Sigmoid colon (tissue), 7 donors: ENCODE measurements around the gene PARP9. TPM values are rescaled to one million over a fixed set of nuclear protein-coding genes. Genes with fewer than 3 reads are reported as not detected.
"Not testable (repeated sequence)": the region's sequence is repeated elsewhere in the genome, so short reads cannot be mapped to it uniquely, and the experiment has no call there.

ENCODE experiments used
- DNase-seq: peaks from one replicate; pipeline ENCODE4 v3.0.0-alpha.2; 2019
- H3K27ac ChIP-seq, 4 donors: fragments of 200-600 bp; sonication (generic); one replicate each; pipeline ENCODE4 v1.5.1; 2016 to 2019; ENCODE audit warnings: mild to moderate bottlenecking in 1 of 4
- H3K27me3 ChIP-seq, 3 donors: fragments of 200-600 bp; sonication (generic); one replicate each; pipeline ENCODE4 v1.5.1; 2019; ENCODE audit warnings: mild to moderate bottlenecking in 1 of 3
- H3K36me3 ChIP-seq, 4 donors: fragments of 200-600 bp; sonication (generic); one replicate each; pipeline ENCODE4 v1.5.1; 2016 to 2019
- H3K4me1 ChIP-seq, 4 donors: fragments of 200-600 bp; sonication (generic); one replicate each; pipeline ENCODE4 v1.5.1; 2017 to 2019
- H3K4me3 ChIP-seq, 4 donors: fragments of 200-600 bp; sonication (generic); one replicate each; pipeline ENCODE4 v1.5.1; 2017 to 2019; ENCODE audit warnings: mild to moderate bottlenecking in 2 of 4, moderate library complexity in 1 of 4
- H3K9me3 ChIP-seq, 4 donors: fragments of 200-600 bp in 3 of 4; sonication (generic) in 3 of 4; one replicate each; pipeline versions ENCODE4 v1.5.1 to v1.6.1; 2013 to 2019
- CTCF ChIP-seq, 4 experiments: fragments of 450-650 bp in 3 of 4; fragments of 200-600 bp in 1 of 4; IDR thresholded peaks; one replicate each; pipeline ENCODE4 v1.5.1; 2016 to 2019; ENCODE audit warnings: antibody characterized with exemption in 4 of 4, mild to moderate bottlenecking in 3 of 4, moderate library complexity in 2 of 4
- EP300 ChIP-seq, 4 donors: sonication (generic); formaldehyde crosslinking; IDR thresholded peaks; one replicate each; pipeline ENCODE4 v1.6.1; 2017; ENCODE audit warnings: antibody characterized with exemption in 4 of 4
- POLR2A ChIP-seq, 2 donors: fragments of 450-650 bp; IDR thresholded peaks; one replicate each; pipeline ENCODE4 v1.6.1; 2016; ENCODE audit warnings: antibody characterized with exemption in 2 of 2, mild to moderate bottlenecking in 2 of 2, moderate library complexity in 2 of 2
- POLR2AphosphoS5 ChIP-seq, 4 donors: sonication (generic); formaldehyde crosslinking; IDR thresholded peaks; one replicate each; pipeline ENCODE4 v1.6.1; 2017; ENCODE audit warnings: antibody characterized with exemption in 4 of 4
- WGBS, 2 donors: extraction: QIAGEN DNeasy Blood & Tissue Kit; methylation state at CpG; one replicate each; pipeline ENCODE4 v1.1.7; 2013; 5-methylcytosine and 5-hydroxymethylcytosine counted together
- intact Hi-C: fragments of 100-400 bp; cut with DNase I; formaldehyde crosslinking; loops from one replicate; pipeline ENCODE4 v1.15.1; 2023
- polyA plus RNA-seq, 3 donors: library from polyadenylated mRNA; stranded (reverse); fragments of 200-250 nt; gene quantifications; one replicate each; pipeline ENCODE4 v1.2.3, GENCODE V29; 2013
- total RNA-seq, 4 donors: library from RNA; depleted of rRNA; stranded (reverse); fragments of >200 nt; gene quantifications; one replicate each; pipeline ENCODE4 v1.1.0, GENCODE V29; 2016
- donor health status: healthy with polysubstance abuse.
- donor health status: Bipolar disorder and iron deficiency.
- donor health status: healthy.

PARP9 gene
- total and polyA plus RNA-seq, 7 donors: 20.4 to 48.4 (median 29.6) TPM

- Histone ChIP-seq H3K9me3 (no peaks in the 10 kb centered on the region), H3K27ac (peak overlapping the region in 2 of 4 donors; percentile 29 to 41), H3K27me3 (no peaks in the 10 kb centered on the region), H3K4me1 (peaks cover 0 to 43% (median 34%) of the 10 kb centered on the region in 4 donors), H3K36me3 (no peaks in the 10 kb centered on the region), H3K4me3 (no peak overlapping the region)
- intact Hi-C loops: no loop called here
- no peak for DNase-seq
- WGBS, 2 donors: 77 to 89% methylated on average over 2 of the region's 2 CpGs
- no peak for TF ChIP-seq POLR2A (IDR thresholded peaks at IDR 0.05)
Measured at GRCh38 chr3:122508135-122508914, 55.8 kb downstream of the PARP9 start.

DNA sequence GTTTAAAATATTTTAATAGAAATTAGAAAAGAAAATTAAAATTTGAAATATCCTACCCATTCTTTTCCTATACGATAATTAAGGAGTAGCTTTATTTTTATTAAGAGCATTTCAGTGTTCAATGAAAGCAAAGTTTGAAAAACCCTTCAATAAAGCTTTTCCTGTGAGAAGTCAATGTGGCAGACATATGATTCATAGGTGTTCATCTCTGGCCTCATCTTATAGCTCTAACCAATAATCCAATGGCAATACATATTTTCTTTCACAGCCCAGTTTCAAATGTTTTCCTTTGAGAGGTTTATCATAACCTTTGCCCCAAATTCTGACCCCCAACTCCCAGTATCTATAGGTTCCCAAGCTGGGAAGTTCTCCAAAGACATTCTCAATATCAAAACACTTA is 57.6 kb downstream of the PARP9 start:
- intact Hi-C loops: no loop called here
- WGBS, 2 donors: 90 to 99% methylated on average over 1 of the region's 1 CpG
- no peaks in the 10 kb centered on the region for H3K36me3 ChIP-seq
- no peak overlapping the region for H3K4me3 ChIP-seq
- peaks cover 0 to 34% (median 19%) of the 10 kb centered on the region in 4 donors for H3K4me1 ChIP-seq
- no peak for DNase-seq
- TF ChIP-seq POLR2AphosphoS5 (IDR thresholded peaks at IDR 0.05) (no peak), POLR2A (IDR thresholded peaks at IDR 0.05) (no peak), EP300 (IDR thresholded peaks at IDR 0.05) (no peak), CTCF (IDR thresholded peaks at IDR 0.05) (no peak)
- H3K27ac ChIP-seq: no peak overlapping the region
- H3K9me3 ChIP-seq: no peaks in the 10 kb centered on the region
- H3K27me3 ChIP-seq: no peaks in the 10 kb centered on the region

GRCh38 chr3:122505676-122506075 is 58.4 kb downstream of the PARP9 start:
- Histone ChIP-seq H3K4me3 (no peak overlapping the region), H3K27ac (no peak overlapping the region), H3K36me3 (no peaks in the 10 kb centered on the region), H3K9me3 (no peaks in the 10 kb centered on the region), H3K27me3 (no peaks in the 10 kb centered on the region), H3K4me1 (peaks cover 0 to 26% (median 14%) of the 10 kb centered on the region in 4 donors)
- DNase-seq: no peak
- intact Hi-C loops: no loop called here
- WGBS, 2 donors: 75 to 82% methylated on average over 2 of the region's 2 CpGs
- TF ChIP-seq POLR2A (IDR thresholded peaks at IDR 0.05) (no peak), POLR2AphosphoS5 (IDR thresholded peaks at IDR 0.05) (no peak), EP300 (IDR thresholded peaks at IDR 0.05) (no peak), CTCF (IDR thresholded peaks at IDR 0.05) (no peak)

- no peaks in the 10 kb centered on the region for H3K9me3 ChIP-seq
- no peaks in the 10 kb centered on the region for H3K27me3 ChIP-seq
- no peaks in the 10 kb centered on the region for H3K36me3 ChIP-seq
- no peak overlapping the region for H3K27ac ChIP-seq
- H3K4me3 ChIP-seq: no peak overlapping the region
- intact Hi-C loops: no loop called here
- TF ChIP-seq CTCF (IDR thresholded peaks at IDR 0.05): no peak
- no peak for TF ChIP-seq POLR2AphosphoS5 (IDR thresholded peaks at IDR 0.05)
- no peak for TF ChIP-seq POLR2A (IDR thresholded peaks at IDR 0.05)
- no peak for TF ChIP-seq EP300 (IDR thresholded peaks at IDR 0.05)
- WGBS, 2 donors: 63 to 91% methylated on average over 2 of the region's 2 CpGs
- peaks cover 0 to 17% (median 11%) of the 10 kb centered on the region in 4 donors for H3K4me1 ChIP-seq
- DNase-seq: no peak
Measured at GRCh38 chr3:122502941-122503340, 61.2 kb downstream of the PARP9 start.

GRCh38 chr3:122502139-122502538 is 62.0 kb downstream of the PARP9 start:
- no peak for TF ChIP-seq POLR2AphosphoS5 (IDR thresholded peaks at IDR 0.05)
- no peak for TF ChIP-seq EP300 (IDR thresholded peaks at IDR 0.05)
- TF ChIP-seq CTCF (IDR thresholded peaks at IDR 0.05): no peak
- TF ChIP-seq POLR2A (IDR thresholded peaks at IDR 0.05): no peak
- no peak for DNase-seq
- 55 to 68% methylated on average over 2 of the region's 2 CpGs for WGBS, 2 donors

DNA sequence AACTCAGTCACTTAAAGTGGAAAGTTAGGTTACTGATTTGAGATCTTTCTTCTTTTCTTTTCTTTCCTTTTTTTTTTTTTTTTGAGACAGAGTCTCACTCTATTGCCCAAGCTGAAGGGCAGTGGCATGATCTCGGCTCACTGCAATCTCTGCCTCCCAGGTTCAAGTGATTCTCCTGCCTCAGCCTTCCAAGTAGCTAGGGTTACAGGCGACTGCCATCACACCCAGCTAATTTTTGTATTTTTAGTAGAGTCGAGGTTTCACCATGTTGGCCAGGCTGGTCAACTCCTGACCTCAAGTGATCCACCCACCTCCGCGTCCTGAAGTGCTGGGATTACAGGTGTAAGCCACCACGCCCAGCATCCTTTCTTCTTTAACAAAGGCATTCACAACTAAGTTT is 63.1 kb downstream of the PARP9 start:
- DNase-seq, H3K27ac ChIP-seq, H3K4me3 ChIP-seq, intact Hi-C loops, H3K36me3 ChIP-seq, H3K27me3 ChIP-seq, H3K9me3 ChIP-seq: not testable (repeated sequence)
- 76 to 88% methylated on average over 6 of the region's 6 CpGs for WGBS, 2 donors
- H3K4me1 ChIP-seq: peaks cover 0 to 24% (median 15%) of the 10 kb centered on the region in 4 donors

More at GRCh38 chr3:122502139-122502538, 62.0 kb downstream of the PARP9 start:
- Histone ChIP-seq H3K27ac (no peak overlapping the region), H3K4me1 (peaks cover 0 to 21% (median 12%) of the 10 kb centered on the region in 4 donors), H3K4me3 (no peak overlapping the region), H3K9me3 (no peaks in the 10 kb centered on the region), H3K36me3 (no peaks in the 10 kb centered on the region), H3K27me3 (no peaks in the 10 kb centered on the region)
- intact Hi-C loops: no loop called here
